Activated T-helper 1 cell treated with anti-CD3 and anti-CD28 coated beads, Interleukin-12 subunit alpha, Interleukin-12 subunit beta, Interleukin-2, Interleukin-4 antibody, amounts not matched to agents 30 ng/mL and 10 ng/mL and 1 ng/mL, durations not matched to agents 14 hours and 24 hours and 36 hours (primary cell): ENCODE results near the gene SULF2. TPM values are rescaled to one million over a fixed set of nuclear protein-coding genes. Genes with fewer than 3 reads are reported as not detected.

ENCODE experiments used
- DNase-seq: peaks from one replicate; pipeline ENCODE4 v3.0.0; 2021; ENCODE audit warnings: low spot score
- H3K27ac Mint-ChIP-seq: one replicate; pipeline ENCODE4 v1.8.0; 2021; ENCODE audit warnings: mild to moderate bottlenecking, mixed read lengths
- H3K27me3 Mint-ChIP-seq: one replicate; pipeline ENCODE4 v1.8.0; 2022; ENCODE audit warnings: mild to moderate bottlenecking, moderate library complexity, mixed read lengths; ENCODE audit not compliant: insufficient read depth
- H3K36me3 Mint-ChIP-seq: one replicate; pipeline ENCODE4 v1.8.0; 2021; ENCODE audit warnings: low read depth, mixed read lengths
- H3K4me1 Mint-ChIP-seq: one replicate; pipeline ENCODE4 v1.8.0; 2021; ENCODE audit warnings: low read depth, mixed read lengths
- H3K4me3 Mint-ChIP-seq: one replicate; pipeline ENCODE4 v1.8.0; 2021; ENCODE audit warnings: mild to moderate bottlenecking, moderate library complexity, mixed read lengths
- H3K9me3 Mint-ChIP-seq: one replicate; pipeline ENCODE4 v1.8.0; 2021; ENCODE audit warnings: mixed read lengths
- intact Hi-C: fragments of 100-400 bp; cut with micrococcal nuclease; formaldehyde crosslinking; loops from one replicate; pipeline ENCODE4 v1.15.1; 2024
- total RNA-seq: library from RNA; stranded (reverse); gene quantifications from 2 replicates; pipeline ENCODE4 v1.2.3, GENCODE V29; 2022

SULF2 gene
- total RNA-seq, 1 donor from 2014 or later, result 0.52 TPM

DNA sequence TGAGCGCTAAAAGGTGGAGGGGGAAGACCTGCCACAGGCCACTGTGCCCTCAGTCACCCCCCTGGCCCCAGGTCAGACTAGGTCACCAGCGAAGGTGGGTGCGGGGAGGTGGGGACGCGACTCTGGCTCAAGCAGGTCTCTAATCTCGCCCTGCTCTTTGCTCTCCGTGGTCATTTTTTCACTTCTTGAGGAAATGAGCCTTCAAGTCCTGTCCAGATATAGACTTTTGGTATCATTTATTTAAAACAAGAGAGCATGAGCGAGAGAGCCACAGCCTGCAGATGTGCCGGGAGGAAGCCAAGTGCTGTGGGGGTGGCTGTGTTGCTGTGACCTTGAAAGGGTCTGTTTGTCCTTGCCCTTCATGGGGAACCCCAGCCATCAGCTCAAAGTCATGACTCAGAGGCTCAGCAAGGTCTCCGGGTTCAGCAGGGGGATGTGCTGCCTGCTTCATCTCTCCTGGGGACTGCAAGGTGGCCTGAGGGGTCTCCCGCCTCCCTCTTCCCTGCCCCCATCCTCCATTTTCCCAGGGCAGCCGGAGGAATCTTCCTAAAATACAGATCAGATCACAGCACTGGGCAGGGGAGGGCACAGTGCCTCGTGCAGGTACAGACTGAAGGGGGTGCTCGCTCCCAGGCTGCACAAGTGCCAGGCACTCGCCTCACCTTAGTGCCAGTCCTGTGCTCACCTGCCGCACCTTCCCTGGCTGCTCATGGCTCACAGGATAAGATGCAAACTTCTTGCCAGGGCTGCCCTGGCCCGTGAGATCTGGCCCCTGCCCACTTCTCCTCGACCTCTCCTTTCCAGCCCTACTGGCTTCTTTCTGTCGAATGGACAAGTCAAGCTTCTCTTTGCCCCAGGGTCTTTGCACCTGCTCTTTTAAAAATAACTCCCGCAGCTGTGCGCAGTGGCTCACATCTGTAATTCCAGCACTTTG is 26.5 kb downstream of the SULF2 start:
- intact Hi-C loops, result no loop called here
- H3K36me3 Mint-ChIP-seq, result no peaks in the 10 kb centered on the region

DNA sequence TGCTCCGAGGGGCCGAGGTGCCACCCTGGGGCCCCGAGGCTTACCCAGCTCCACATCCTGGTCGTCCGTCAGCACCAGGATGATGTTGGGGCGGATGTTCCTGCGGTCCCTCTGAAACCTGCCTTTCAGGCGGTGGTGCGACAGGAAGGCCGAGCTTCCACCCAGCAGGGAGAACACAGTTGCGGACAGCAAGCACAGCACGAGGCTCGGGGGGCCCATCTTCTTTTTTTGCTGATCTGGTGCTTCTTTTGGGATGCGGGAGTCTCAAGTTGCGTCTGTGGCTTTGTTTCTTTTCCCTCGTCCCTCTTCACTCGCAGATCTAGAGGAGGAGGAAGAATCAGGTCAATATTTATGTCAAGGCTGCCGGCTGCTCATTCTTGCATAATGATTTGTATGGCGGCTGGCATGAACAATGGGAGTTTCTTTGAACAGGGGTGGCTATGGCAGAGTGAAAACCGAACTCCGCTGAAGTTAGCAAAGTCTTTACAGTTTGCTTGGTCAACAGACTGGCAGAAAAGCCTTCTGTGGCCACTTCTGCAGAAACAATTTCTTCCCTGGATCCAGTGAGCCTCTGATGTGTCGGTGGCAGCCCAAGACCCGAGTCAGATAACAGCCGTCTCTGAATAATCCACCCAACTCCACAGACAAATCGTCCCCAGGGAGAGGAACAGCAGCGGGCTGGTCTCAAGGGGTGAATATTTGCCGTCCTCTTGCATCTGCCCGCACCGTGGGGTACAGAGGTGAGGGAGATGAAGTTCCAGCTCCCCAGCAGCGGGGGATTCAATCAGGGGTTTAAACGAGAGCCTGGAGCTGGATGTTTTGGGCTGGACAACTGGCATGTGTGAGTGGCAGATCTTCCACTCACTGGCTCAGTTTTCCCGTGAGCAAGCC is 27.9 kb downstream of the SULF2 start:
- Mint-ChIP-seq H3K36me3 (no peaks in the 10 kb centered on the region), H3K4me1 (no peaks in the 10 kb centered on the region), H3K9me3 (no peaks in the 10 kb centered on the region), H3K4me3 (no peak overlapping the region), H3K27ac (no peak overlapping the region), H3K27me3 (peaks cover 3% of the 10 kb centered on the region)
- DNase-seq, result no peak
- intact Hi-C loops, result no loop called here

More for the DNA sequence above, 26.5 kb downstream of the SULF2 start:
- Mint-ChIP-seq H3K4me1 (no peaks in the 10 kb centered on the region), H3K27ac (no peak overlapping the region), H3K9me3 (no peaks in the 10 kb centered on the region), H3K4me3 (no peak overlapping the region), H3K27me3 (peaks cover 6% of the 10 kb centered on the region)
- no peak for DNase-seq

GRCh38 chr20:47754946-47755652 is 30.2 kb downstream of the SULF2 start:
- Mint-ChIP-seq H3K27me3 (peaks cover under 1% of the 10 kb centered on the region), H3K27ac (no peak overlapping the region), H3K9me3 (no peaks in the 10 kb centered on the region), H3K36me3 (no peaks in the 10 kb centered on the region), H3K4me3 (no peak overlapping the region), H3K4me1 (no peaks in the 10 kb centered on the region)
- no peak for DNase-seq
- intact Hi-C loops, result no loop called here

DNA sequence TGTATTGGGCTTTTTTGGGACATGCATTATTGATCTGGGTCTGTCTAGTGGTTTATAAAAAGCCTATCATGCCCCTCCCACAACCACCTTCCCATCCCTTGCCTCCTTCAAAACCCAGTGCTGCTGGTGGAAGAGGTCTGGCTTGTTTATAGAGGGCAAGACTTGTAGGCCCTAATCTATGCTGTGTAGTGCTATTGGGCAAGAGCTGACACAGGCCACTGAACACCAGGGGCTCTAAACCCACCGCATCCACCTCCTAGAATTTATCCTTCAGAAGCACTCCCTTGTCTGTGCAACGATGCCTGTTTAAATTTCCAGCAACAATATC is 30.9 kb downstream of the SULF2 start:
- Mint-ChIP-seq H3K4me3 (no peak overlapping the region), H3K4me1 (no peaks in the 10 kb centered on the region), H3K27ac (no peak overlapping the region), H3K27me3 (peaks cover 4% of the 10 kb centered on the region), H3K9me3 (no peaks in the 10 kb centered on the region), H3K36me3 (no peaks in the 10 kb centered on the region)
- intact Hi-C loops, result no loop called here
- no peak for DNase-seq

DNA sequence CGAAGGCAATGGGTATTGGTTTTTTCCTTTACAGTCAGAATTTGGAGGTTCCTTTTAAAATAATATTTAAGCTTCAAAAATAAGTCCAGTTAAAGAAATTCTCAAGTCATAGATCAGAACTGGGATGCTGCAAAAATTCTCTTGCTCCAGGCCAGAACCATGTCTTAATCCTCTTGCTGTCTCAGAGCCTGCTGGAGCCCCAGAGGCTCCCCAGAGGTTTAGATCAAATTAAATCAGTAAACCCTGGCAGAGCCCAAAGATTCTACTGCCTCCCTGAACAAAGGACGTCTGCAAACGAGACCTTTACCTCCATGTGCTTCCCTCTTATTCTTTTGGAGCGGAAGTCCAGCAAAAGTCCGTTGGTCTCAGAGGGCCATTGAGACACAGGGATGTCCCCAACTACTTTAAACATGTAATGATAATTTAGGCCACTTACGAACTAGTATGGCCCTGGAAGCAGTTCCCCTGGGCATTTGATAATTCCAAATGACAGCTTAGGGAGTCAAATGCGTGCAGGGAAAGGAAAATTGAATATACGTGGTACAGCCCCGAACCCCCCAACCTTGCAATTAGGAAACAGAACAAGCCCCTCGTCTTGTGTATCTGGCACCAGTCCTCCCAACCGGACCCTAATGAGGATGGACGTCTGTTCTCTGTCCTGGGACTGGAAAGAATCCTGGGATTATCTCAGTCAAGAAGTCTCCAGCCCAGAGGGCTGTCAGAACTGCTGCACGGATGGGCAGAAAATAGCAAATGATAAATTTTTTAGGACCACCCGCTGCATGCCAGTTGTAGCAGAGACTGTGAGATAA is 31.5 kb downstream of the SULF2 start:
- Mint-ChIP-seq H3K27me3 (peaks cover 6% of the 10 kb centered on the region), H3K36me3 (no peaks in the 10 kb centered on the region), H3K4me3 (no peak overlapping the region), H3K9me3 (no peaks in the 10 kb centered on the region), H3K27ac (no peak overlapping the region), H3K4me1 (peaks cover 4% of the 10 kb centered on the region)
- no peak for DNase-seq
- intact Hi-C loops, result no loop called here

DNA sequence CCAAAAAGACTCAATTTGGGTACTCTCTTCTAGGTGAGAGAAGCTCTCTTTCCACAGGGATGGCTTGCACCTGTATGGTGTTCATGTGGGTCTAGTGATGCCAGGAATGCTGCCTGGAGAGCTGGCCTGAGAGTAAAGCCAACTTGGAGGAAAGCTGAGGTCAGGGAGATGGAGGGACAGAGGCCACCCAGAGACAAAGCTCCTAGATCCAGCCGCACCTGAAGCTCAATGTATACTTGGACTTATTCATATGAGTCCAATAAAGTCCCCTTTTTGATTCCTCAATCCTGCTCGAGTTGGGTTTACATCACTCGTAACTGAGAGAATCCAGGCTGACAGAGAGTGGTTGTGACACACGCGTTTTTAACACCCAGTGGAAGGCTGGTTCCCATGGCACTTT is 33.8 kb downstream of the SULF2 start:
- intact Hi-C loops, result no loop called here
- no peak overlapping the region for H3K27ac Mint-ChIP-seq
- no peaks in the 10 kb centered on the region for H3K9me3 Mint-ChIP-seq
- peaks cover 6% of the 10 kb centered on the region for H3K27me3 Mint-ChIP-seq
- no peaks in the 10 kb centered on the region for H3K36me3 Mint-ChIP-seq
- DNase-seq, result no peak
- peaks cover 7% of the 10 kb centered on the region for H3K4me1 Mint-ChIP-seq
- no peak overlapping the region for H3K4me3 Mint-ChIP-seq

- DNase-seq, result no peak
- Mint-ChIP-seq H3K9me3 (no peaks in the 10 kb centered on the region), H3K4me3 (no peak overlapping the region), H3K27me3 (peaks cover 9% of the 10 kb centered on the region), H3K27ac (no peak overlapping the region), H3K4me1 (peaks cover 7% of the 10 kb centered on the region), H3K36me3 (no peaks in the 10 kb centered on the region)
- intact Hi-C loops, result no loop called here
Measured at GRCh38 chr20:47749339-47749738, 35.9 kb downstream of the SULF2 start.

DNA sequence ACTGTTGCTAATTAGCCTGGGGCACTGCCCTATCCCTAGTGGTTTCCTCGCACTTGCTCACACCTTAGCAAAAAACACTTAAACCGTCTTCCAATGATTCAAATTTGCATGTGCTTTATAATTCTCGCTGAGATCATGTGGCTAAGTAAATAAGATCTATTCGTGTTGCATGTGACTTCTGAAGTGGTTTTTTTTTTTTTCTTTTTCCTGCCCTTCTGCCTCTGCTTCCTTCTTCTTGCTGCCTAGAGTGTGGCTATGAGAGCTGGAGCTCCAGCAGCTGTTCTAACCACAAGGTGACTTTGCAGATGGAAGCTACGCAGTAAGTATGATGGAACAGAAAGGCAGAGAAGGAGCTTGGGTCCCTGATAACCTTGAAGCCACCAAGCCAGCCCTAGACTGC is 36.5 kb downstream of the SULF2 start:
- no peak overlapping the region for H3K27ac Mint-ChIP-seq
- intact Hi-C loops, result no loop called here
- no peaks in the 10 kb centered on the region for H3K9me3 Mint-ChIP-seq
- no peaks in the 10 kb centered on the region for H3K36me3 Mint-ChIP-seq
- peaks cover 7% of the 10 kb centered on the region for H3K4me1 Mint-ChIP-seq
- peaks cover 9% of the 10 kb centered on the region for H3K27me3 Mint-ChIP-seq
- no peak for DNase-seq
- H3K4me3 Mint-ChIP-seq, result no peak overlapping the region

GRCh38 chr20:47748069-47748468 is 37.2 kb downstream of the SULF2 start:
- peaks cover 9% of the 10 kb centered on the region for H3K27me3 Mint-ChIP-seq
- H3K4me1 Mint-ChIP-seq, result peaks cover 7% of the 10 kb centered on the region
- no peaks in the 10 kb centered on the region for H3K9me3 Mint-ChIP-seq
- H3K4me3 Mint-ChIP-seq, result no peak overlapping the region
- no peaks in the 10 kb centered on the region for H3K36me3 Mint-ChIP-seq
- intact Hi-C loops, result no loop called here
- no peak overlapping the region for H3K27ac Mint-ChIP-seq
- no peak for DNase-seq

GRCh38 chr20:47747669-47748031 is 37.6 kb downstream of the SULF2 start:
- Mint-ChIP-seq H3K27ac (no peak overlapping the region), H3K4me1 (peaks cover 7% of the 10 kb centered on the region), H3K4me3 (no peak overlapping the region), H3K9me3 (no peaks in the 10 kb centered on the region), H3K27me3 (peaks cover 9% of the 10 kb centered on the region), H3K36me3 (no peaks in the 10 kb centered on the region)
- DNase-seq, result no peak
- intact Hi-C loops, result no loop called here

DNA sequence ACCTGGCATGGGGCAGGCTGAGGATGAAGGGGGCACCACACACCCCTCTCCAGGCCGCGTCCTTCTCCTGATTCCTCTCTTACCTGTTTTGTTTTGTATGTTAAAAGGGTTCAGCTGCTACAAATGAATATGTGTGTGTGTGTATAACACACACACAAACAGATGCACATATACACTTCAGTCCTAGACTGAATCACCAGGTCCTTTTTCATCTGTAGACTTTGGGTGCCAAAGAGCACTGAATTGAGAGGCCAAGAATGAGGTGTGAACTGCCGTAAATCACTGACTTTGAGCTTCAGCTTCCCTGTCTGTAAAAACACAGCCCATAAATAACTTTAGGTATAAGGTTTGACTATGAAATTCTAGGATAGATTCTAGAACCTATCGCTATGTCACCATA is 40.5 kb downstream of the SULF2 start:
- no peaks in the 10 kb centered on the region for H3K36me3 Mint-ChIP-seq
- H3K27ac Mint-ChIP-seq, result no peak overlapping the region
- no peak for DNase-seq
- H3K4me1 Mint-ChIP-seq, result peaks cover 7% of the 10 kb centered on the region
- peaks cover 13% of the 10 kb centered on the region for H3K27me3 Mint-ChIP-seq
- no peak overlapping the region for H3K4me3 Mint-ChIP-seq
- no peaks in the 10 kb centered on the region for H3K9me3 Mint-ChIP-seq
- intact Hi-C loops, result no loop called here

GRCh38 chr20:47743671-47744070 is 41.6 kb downstream of the SULF2 start:
- peaks cover 6% of the 10 kb centered on the region for H3K27me3 Mint-ChIP-seq
- DNase-seq, result no peak
- H3K36me3 Mint-ChIP-seq, result no peaks in the 10 kb centered on the region
- intact Hi-C loops, result no loop called here
- H3K4me3 Mint-ChIP-seq, result no peak overlapping the region
- H3K27ac Mint-ChIP-seq, result no peak overlapping the region
- H3K4me1 Mint-ChIP-seq, result peaks cover 2% of the 10 kb centered on the region
- no peaks in the 10 kb centered on the region for H3K9me3 Mint-ChIP-seq
